Body of pancreas (tissue), 4 donors: ENCODE measurements around the gene GRM8.

Experiments
- POLR2A ChIP-seq, 3 donors: fragments of 450-650 bp; IDR thresholded peaks; one replicate each; pipeline ENCODE4 v1.6.1; 2016; ENCODE audit warnings: antibody characterized with exemption in 3 of 3, mild to moderate bottlenecking in 2 of 3
- TF ChIP-seq, protein P1 (sequence below), 7 experiments: fragments of 450-650 bp in 4 of 7; fragments of 200-600 bp in 3 of 7; sonication (generic) in 3 of 7; IDR thresholded peaks; one replicate each; pipeline ENCODE4 v1.5.1; 2016 to 2019; ENCODE audit warnings: antibody characterized with exemption in 7 of 7

DNA sequence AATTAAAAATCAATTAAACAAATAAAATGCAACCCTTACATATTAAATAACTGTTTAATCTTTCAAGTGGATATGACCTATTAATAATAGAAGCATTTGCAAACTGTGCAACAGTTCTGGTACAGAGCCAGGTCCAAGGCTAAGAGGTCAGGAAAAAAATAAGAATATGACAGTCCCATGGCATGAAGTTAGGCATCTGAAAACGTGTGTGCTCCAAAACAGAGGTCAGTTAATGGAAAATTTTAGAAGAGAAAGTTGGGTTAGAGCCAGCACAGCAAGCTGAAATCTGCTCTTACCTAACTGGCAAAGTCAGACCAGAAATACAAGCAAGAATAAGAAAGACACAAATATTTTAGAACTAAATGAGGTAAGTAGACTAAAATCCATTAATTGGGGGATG is 757.7 kb downstream of the GRM8 start:
- TF ChIP-seq, protein P1, sequence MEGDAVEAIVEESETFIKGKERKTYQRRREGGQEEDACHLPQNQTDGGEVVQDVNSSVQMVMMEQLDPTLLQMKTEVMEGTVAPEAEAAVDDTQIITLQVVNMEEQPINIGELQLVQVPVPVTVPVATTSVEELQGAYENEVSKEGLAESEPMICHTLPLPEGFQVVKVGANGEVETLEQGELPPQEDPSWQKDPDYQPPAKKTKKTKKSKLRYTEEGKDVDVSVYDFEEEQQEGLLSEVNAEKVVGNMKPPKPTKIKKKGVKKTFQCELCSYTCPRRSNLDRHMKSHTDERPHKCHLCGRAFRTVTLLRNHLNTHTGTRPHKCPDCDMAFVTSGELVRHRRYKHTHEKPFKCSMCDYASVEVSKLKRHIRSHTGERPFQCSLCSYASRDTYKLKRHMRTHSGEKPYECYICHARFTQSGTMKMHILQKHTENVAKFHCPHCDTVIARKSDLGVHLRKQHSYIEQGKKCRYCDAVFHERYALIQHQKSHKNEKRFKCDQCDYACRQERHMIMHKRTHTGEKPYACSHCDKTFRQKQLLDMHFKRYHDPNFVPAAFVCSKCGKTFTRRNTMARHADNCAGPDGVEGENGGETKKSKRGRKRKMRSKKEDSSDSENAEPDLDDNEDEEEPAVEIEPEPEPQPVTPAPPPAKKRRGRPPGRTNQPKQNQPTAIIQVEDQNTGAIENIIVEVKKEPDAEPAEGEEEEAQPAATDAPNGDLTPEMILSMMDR (IDR thresholded peaks at IDR 0.05) = no peak
- TF ChIP-seq POLR2A (IDR thresholded peaks at IDR 0.05) = no peak
